ENCODE measurements around the gene MSX1.

The MSX1 gene

GRCh38 chr4:4818415-4819212, 40.9 kb upstream of the MSX1 start:
- H3K9me3 ChIP-seq (ENCODE audit: insufficient read depth, low read length): 0 out of 2 replicates have a peak, but pooled peaks cover 7% of the 10 kb centered on the region
- TF ChIP-seq EZH2phosphoT487 (IDR thresholded peaks at IDR 0.05; ENCODE audit: low read depth) (no peak), CTCF (IDR thresholded peaks at IDR 0.05; ENCODE audit: low read depth, low read length) (no peak)
- no peaks in the 10 kb centered on the region; the same call in 1 of the 2 replicates for H3K27me3 ChIP-seq (ENCODE audit: low read depth, low read length)
- no peaks in the 10 kb centered on the region for H3K4me1 ChIP-seq (ENCODE audit: low read length)
- no peaks in the 10 kb centered on the region for H4K20me1 ChIP-seq (ENCODE audit: insufficient read depth, low read length)
- no peaks in the 10 kb centered on the region for H3K36me3 ChIP-seq (replicated peaks; ENCODE audit: low read depth, low read length)
- no peak overlapping the region for H2AFZ ChIP-seq (ENCODE audit: low read depth, low read length)
- no peak overlapping the region for H3K9ac ChIP-seq (ENCODE audit: low read length)
- H3K4me2 ChIP-seq (ENCODE audit: low read length): no peak overlapping the region
- no peak overlapping the region for H3K4me3 ChIP-seq (ENCODE audit: low read length)
- H3K79me2 ChIP-seq (ENCODE audit: low read length): no peaks in the 10 kb centered on the region
- H3K27ac ChIP-seq (ENCODE audit: low read length): no peak overlapping the region

- H3K9me3 ChIP-seq (ENCODE audit: insufficient read depth, low read length): 0 out of 2 replicates have a peak, but pooled peaks cover 7% of the 10 kb centered on the region
These were observed 40.3 kb upstream of the MSX1 start for GRCh38 chr4:4819213-4819606.

GRCh38 chr4:4820261-4820660, 39.2 kb upstream of the MSX1 start:
- Histone ChIP-seq H2AFZ (ENCODE audit: low read depth, low read length) (no peak overlapping the region), H3K27ac (ENCODE audit: low read length) (no peak overlapping the region), H3K4me1 (ENCODE audit: low read length) (no peaks in the 10 kb centered on the region), H3K9me3 (ENCODE audit: insufficient read depth, low read length) (0 out of 2 replicates have a peak, but pooled peaks cover 7% of the 10 kb centered on the region), H3K36me3 (replicated peaks; ENCODE audit: low read depth, low read length) (no peaks in the 10 kb centered on the region), H3K79me2 (ENCODE audit: low read length) (no peaks in the 10 kb centered on the region), H3K9ac (ENCODE audit: low read length) (no peak overlapping the region), H3K27me3 (ENCODE audit: low read depth, low read length) (peaks cover 7% of the 10 kb centered on the region; the same call in 1 of the 2 replicates), H3K4me2 (ENCODE audit: low read length) (no peak overlapping the region), H3K4me3 (ENCODE audit: low read length) (no peak overlapping the region), H4K20me1 (ENCODE audit: insufficient read depth, low read length) (no peaks in the 10 kb centered on the region)
- no peak for TF ChIP-seq CTCF (IDR thresholded peaks at IDR 0.05; ENCODE audit: low read depth, low read length)
- no peak for TF ChIP-seq EZH2phosphoT487 (IDR thresholded peaks at IDR 0.05; ENCODE audit: low read depth)

More at GRCh38 chr4:4819213-4819606, 40.3 kb upstream of the MSX1 start:
- Histone ChIP-seq H3K36me3 (replicated peaks; ENCODE audit: low read depth, low read length) (no peaks in the 10 kb centered on the region), H3K27ac (ENCODE audit: low read length) (no peak overlapping the region), H3K79me2 (ENCODE audit: low read length) (no peaks in the 10 kb centered on the region), H4K20me1 (ENCODE audit: insufficient read depth, low read length) (no peaks in the 10 kb centered on the region), H3K9ac (ENCODE audit: low read length) (no peak overlapping the region), H3K4me2 (ENCODE audit: low read length) (no peak overlapping the region), H3K4me3 (ENCODE audit: low read length) (no peak overlapping the region), H3K4me1 (ENCODE audit: low read length) (no peaks in the 10 kb centered on the region), H3K27me3 (ENCODE audit: low read depth, low read length) (peaks cover 3% of the 10 kb centered on the region; the same call in 1 of the 2 replicates), H2AFZ (ENCODE audit: low read depth, low read length) (no peak overlapping the region)
- TF ChIP-seq EZH2phosphoT487 (IDR thresholded peaks at IDR 0.05; ENCODE audit: low read depth) (no peak), CTCF (IDR thresholded peaks at IDR 0.05; ENCODE audit: low read depth, low read length) (no peak)

- no peak overlapping the region for H3K4me3 ChIP-seq (ENCODE audit: low read length)
- H3K36me3 ChIP-seq (replicated peaks; ENCODE audit: low read depth, low read length): no peaks in the 10 kb centered on the region
- no peak overlapping the region for H3K27ac ChIP-seq (ENCODE audit: low read length)
These were observed 38.7 kb upstream of the MSX1 start for GRCh38 chr4:4820739-4821138.

More at GRCh38 chr4:4820739-4821138, 38.7 kb upstream of the MSX1 start:
- Histone ChIP-seq H3K4me2 (ENCODE audit: low read length) (no peak overlapping the region), H4K20me1 (ENCODE audit: insufficient read depth, low read length) (no peaks in the 10 kb centered on the region), H3K27me3 (ENCODE audit: low read depth, low read length) (peaks cover 7% of the 10 kb centered on the region; the same call in 1 of the 2 replicates), H3K9ac (ENCODE audit: low read length) (no peak overlapping the region), H3K4me1 (ENCODE audit: low read length) (no peaks in the 10 kb centered on the region), H2AFZ (ENCODE audit: low read depth, low read length) (no peak overlapping the region), H3K9me3 (ENCODE audit: insufficient read depth, low read length) (0 out of 2 replicates have a peak, but pooled peaks cover 7% of the 10 kb centered on the region), H3K79me2 (ENCODE audit: low read length) (no peaks in the 10 kb centered on the region)
- TF ChIP-seq CTCF (IDR thresholded peaks at IDR 0.05; ENCODE audit: low read depth, low read length) (no peak), EZH2phosphoT487 (IDR thresholded peaks at IDR 0.05; ENCODE audit: low read depth) (no peak)

Data from OCI-LY3 (cell line).